ENCODE results near the gene SMIM14.
A peak's percentile ranks its signal among the peaks of the same experiment; 100 is the strongest.
"Not testable (repeated sequence)": the region's sequence is repeated elsewhere in the genome, so short reads cannot be mapped to it uniquely, and the experiment has no call there.

SMIM14 gene

DNA sequence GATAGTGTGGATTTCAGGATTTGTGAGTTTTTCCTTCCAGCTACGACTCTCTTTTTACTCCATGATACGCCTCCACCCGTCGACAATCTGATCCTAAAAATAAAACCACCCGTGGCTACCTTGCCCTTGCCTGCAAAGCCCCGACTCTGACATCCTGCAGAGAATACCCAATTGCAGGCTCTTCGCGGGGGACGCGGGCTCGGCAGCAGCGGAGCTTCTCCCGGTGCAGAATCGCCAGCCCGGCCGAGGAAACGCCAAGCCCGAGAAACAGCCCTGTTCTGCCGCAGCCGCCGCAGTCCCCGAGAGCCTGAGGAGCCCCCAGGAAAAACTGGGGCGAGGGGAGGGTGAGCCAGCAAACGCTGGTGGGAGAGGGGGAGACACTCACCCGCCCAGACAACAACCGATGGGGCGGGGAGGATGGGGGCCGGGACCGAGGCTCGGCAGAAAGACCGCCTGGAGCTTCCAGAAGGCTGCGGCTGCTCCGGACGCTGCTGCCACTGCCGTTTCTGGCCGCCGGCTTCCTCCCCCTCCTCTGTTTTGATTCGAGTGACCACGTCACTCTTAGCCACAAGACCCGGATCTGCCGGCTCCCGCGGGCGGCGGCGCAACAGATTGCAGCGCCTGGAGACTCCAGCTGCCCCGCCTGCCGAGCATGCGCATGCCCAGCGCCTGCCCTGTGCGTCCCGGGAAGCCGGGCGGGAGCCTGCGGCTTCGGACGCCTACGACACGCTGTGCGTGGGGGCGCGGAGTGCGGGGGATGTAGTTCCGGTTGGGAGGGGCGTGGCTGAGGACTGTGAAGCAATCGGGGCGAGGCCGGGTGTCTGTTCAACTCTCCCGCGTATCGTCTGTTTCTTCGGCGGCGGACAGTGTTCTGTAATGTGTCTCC, at the start of gene SMIM14:
TSS of gene SMIM14 (minus strand) at position 512 of the 886 bp plus-strand sequence. CDS start 33,720 bp downstream, outside the sequence.
- DNase-seq, result peak; percentile 91

GRCh38 chr4:39687014-39687413, 48.3 kb upstream of the SMIM14 start:
- DNase-seq, result no peak

DNA sequence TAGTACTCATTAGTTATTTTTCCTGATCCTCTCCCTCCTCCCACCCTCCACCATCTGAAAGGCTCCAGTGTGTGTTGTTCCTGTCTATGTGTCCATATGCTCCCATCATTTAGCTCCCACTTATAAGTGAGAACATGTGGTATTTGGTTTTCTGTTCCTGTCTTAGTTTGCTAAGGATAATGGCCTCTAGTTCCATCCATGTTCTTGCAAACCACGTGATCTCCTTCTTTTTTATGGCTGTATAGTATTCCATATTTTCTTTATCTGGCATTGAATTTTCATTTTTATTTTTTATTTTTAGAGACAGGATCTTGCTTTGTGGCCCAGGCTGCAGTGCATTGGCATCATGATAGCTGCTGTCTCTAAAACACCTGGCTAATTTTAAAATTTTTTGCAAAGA, 47.3 kb upstream of the SMIM14 start:
- no peak for DNase-seq

DNA sequence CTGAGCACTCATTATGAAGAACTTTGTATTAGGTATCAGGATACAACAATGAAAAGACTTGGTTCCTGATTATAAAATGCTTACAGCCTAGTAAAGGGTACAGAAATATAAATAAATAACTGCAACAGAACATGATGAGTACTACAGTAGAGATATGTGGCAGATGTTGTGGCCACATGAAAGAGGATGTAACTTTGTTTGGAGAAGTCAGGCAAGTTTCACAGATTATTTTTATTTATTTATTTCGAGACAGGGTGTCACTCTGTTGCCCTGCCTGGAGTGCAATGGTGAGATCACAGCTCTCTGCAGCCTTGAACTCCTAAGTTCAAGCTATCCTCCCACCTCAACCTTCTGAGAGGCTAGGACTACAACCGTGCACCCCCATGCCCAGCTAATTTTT, 43.5 kb upstream of the SMIM14 start:
- no peak for DNase-seq

- not testable (repeated sequence) for DNase-seq
These were observed 42.3 kb upstream of the SMIM14 start for GRCh38 chr4:39681003-39681402.

- DNase-seq, result not testable (repeated sequence)
These were observed 37.0 kb upstream of the SMIM14 start for GRCh38 chr4:39675681-39676080.

DNA sequence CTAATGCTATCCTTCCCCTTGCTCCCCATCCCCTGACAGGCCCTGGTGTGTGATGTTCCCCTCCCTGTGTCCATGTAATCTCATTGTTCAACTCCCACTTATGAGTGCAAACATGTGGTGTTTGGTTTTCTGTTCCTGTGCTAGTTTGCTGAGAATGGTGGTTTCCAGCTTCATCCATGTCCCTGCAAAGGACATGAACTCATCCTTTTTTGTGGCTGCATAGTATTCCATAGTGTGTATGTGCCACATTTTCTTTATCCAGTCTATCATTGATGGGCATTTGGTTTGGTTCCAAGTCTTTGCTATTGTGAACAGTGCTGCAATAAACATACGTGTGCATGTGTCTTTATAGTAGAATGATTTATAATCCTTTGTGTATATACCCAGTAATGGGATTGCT, 31.6 kb upstream of the SMIM14 start:
- DNase-seq, result not testable (repeated sequence)

GRCh38 chr4:39668887-39669286, 30.2 kb upstream of the SMIM14 start:
- no peak for DNase-seq

DNA sequence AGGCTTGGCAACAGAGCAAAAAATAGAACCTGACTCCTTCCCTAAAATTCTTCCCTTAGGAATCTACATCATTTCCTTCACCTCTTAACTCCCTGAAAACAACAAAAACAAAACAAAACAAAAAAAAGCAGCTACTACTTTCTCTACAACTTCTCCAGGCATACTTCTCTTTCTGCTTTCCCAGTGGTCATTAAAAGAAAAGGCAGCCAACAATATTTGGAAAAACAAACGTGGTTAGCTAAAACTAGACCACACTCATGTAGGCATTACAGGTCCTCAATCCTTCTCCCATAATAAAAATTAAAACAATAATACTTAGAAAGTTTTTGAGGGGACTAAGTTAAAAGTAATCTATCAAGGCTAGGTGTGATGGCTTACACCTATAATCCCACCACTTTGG, 29.0 kb upstream of the SMIM14 start:
- DNase-seq, result no peak

- DNase-seq, result no peak
These were observed 26.4 kb upstream of the SMIM14 start for GRCh38 chr4:39664828-39665731.

DNA sequence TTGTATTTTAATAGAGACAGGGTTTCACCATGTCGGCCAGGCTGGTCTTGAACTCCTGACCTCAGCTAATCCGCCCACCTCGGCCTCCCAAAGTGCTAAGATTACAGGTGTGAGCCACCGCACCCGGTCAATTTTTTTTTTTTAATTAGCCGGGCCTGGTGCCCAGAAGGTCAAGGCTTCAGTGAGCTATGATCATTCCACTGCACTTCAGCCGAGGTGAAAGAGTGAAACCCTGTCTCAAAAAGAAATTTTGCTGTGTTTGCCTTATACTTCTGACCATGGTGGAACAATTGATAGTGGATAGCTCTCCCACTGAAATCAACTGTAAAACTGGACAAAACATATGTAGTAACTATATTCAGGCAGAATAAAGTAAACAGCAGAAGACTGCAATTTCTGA, 24.0 kb upstream of the SMIM14 start:
- no peak for DNase-seq

GRCh38 chr4:39660757-39661156, 22.1 kb upstream of the SMIM14 start:
- no peak for DNase-seq

GRCh38 chr4:39660045-39660444, 21.4 kb upstream of the SMIM14 start:
- DNase-seq, result no peak

DNA sequence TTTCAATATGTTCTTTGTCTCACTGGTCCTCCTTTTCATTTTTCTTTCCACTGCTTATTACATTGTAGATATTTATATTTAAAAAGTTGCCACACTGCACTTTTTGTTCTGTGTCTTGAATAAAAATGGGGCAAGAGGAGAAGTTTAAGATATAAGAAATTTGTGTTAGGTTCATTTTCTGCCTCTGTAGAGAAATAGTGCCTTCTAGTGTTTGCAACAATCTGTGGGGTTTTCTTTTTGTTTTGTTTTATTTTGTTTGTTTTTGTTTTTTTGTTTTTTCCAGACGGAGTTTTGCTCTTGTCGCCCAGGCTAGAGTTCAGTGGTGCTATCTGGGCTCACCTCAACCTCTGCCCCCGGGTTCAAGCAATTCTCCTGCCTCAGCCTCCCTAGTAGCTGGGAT, 20.1 kb upstream of the SMIM14 start:
- DNase-seq, result no peak

DNA sequence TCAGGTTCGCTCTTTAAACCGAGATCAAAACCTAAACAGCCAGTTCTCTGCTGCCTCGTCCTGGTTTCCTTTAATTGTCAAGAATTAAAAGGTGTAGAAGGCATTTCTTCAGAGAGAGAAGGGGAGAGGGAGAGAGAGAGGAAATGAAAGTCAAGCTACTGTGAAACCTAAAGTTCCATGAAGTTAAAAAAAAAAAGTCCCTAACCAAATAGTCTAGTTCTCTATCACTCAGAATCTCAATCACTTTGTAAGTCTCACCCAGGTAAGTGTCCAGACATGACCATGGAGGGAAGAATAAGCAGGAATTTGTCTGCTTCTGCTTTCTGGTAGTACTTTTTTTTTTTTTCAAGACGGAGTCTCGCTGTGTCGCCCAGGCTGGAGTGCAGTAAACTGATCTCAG, 18.8 kb upstream of the SMIM14 start:
- DNase-seq, result no peak

DNA sequence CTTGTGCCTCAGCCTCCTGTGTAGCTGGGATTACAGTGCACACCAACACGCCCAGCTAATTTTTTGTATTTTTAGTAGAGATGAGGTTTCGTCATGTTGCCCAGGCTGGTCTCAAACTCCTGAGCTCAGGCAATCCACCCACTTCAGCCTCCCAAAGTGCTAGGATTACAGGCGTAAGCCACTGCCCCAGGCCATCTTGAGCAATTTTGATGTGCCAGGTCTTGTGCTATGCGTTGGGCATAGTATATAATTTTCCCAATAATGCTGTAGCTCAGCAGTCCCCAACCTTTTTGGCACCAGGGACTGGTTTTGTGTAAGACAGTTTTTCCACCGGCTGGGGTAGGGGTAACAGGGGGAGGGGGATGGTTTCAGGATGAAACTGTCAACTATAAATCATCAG, 18.0 kb upstream of the SMIM14 start:
- DNase-seq, result not testable (repeated sequence)

- no peak for DNase-seq
These were observed 17.2 kb upstream of the SMIM14 start for GRCh38 chr4:39655876-39656275.

DNA sequence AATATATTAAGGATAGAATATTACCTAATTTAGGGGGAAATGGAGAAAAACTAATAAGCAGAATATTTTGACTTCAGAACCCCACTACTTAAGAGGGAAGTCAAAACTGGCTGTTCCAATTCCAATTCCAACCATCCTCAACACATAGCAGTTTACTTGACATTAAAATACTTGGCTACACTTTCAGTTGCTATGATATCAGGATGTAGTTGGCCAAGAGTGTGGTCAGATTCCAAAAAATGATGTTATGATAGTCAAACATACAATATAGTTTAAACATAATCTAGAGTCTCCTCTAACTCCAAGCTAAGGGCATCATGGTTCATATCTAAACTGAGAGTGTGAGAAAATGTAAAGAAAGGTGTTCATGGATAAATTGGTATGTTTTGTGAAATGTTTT, 16.5 kb upstream of the SMIM14 start:
- DNase-seq, result no peak

- not testable (repeated sequence) for DNase-seq
These were observed 12.9 kb upstream of the SMIM14 start for GRCh38 chr4:39651586-39651985.

DNA sequence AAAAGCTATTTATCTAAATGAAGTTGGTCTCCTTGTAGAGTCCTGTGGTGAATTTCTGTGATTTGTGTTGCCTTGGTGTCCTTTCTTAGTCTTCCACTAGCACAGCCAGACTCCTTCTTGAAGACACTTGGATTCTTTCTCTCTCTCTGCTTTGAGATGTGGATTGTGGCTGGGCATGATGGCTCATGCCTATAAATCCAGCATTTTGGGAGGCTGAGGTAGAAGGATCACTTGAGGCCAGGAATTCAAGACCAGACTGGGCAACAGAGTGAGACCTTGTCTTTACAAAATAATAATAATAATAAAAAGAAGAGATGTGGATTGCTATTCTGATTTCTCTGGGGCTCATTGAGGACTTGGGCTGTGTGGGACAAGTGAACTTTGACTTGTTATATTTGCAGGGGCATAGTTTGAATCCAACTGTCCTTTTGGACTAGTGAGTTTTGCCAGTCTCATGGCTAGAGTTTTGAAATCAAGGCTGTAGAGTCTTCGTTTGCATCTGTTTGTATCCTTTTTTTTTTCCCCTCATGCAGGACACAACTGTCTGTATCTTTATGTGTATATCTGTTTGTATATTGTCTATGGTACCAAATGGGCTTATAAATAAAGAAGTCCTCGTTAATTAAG, 11.1 kb upstream of the SMIM14 start:
- no peak for DNase-seq

GRCh38 chr4:39648827-39649558, 10.3 kb upstream of the SMIM14 start:
- no peak for DNase-seq

DNA sequence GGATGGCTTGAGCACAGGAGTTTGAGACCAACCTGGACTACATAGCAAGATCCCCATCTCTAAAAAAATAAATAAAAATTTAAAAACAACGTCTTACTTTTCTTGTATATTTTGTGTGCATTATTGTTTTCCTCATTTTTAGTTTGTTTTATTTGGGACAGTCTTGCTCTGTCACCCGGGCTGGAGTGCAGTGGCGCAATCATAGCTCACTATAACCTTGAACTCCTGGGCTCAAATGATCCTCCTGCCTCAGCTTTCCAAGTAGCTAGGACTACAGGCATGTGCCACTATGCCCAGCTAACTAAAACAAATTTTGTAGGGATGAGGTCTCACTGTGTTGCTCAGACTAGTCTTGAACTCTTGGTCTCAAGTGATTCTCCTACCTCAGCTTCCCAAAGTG, 9.5 kb upstream of the SMIM14 start:
- DNase-seq, result no peak

Data from CD4-positive, alpha-beta T cell treated with Interleukin-4 for 4 hours (primary cell).